Mesendoderm (in vitro differentiated cells): Measurements from ENCODE around the gene THBS1.

Source experiments
- DNase-seq: peaks from one replicate; pipeline ENCODE4 v3.0.0; 2013
- H2AK5ac ChIP-seq: 2 replicates; pipeline ENCODE4 v1.6.1; 2013; ENCODE audit warnings: low read length, inconsistent platforms
- H2BK120ac ChIP-seq: 2 replicates; pipeline ENCODE4 v1.6.1; 2013; ENCODE audit warnings: low read depth, mild to moderate bottlenecking, low read length, moderate library complexity, mixed read lengths
- H2BK15ac ChIP-seq: replicated peaks from 2 replicates; pipeline ENCODE4 v1.6.1; 2013; ENCODE audit warnings: low read depth, mild to moderate bottlenecking, moderate library complexity
- H2BK5ac ChIP-seq: 2 replicates; pipeline ENCODE4 v1.6.1; 2013; ENCODE audit warnings: low read length, inconsistent platforms
- H3K18ac ChIP-seq: 2 replicates; pipeline ENCODE4 v1.6.1; 2013; ENCODE audit warnings: mild to moderate bottlenecking, low read length, mixed read lengths
- H3K23ac ChIP-seq: one replicate; pipeline ENCODE4 v1.6.1; 2013; ENCODE audit warnings: low read length
- H3K27ac ChIP-seq: 2 replicates; pipeline ENCODE4 v1.5.1; 2013; ENCODE audit warnings: low read depth, mild to moderate bottlenecking, inconsistent platforms, low read length, moderate library complexity
- H3K27me3 ChIP-seq: 2 replicates; pipeline ENCODE4 v1.6.1; 2013; ENCODE audit warnings: low read length, control low read depth, mild to moderate bottlenecking, inconsistent platforms; ENCODE audit not compliant: insufficient read depth, poor library complexity
- H3K36me3 ChIP-seq: 2 replicates; pipeline ENCODE4 v1.6.1; 2013; ENCODE audit warnings: low read length, inconsistent platforms; ENCODE audit not compliant: control insufficient read depth, insufficient read depth
- H3K4ac ChIP-seq: one replicate; pipeline ENCODE4 v1.6.1; 2013; ENCODE audit warnings: low read depth, mild to moderate bottlenecking, low read length, moderate library complexity
- H3K4me1 ChIP-seq: 2 replicates; pipeline ENCODE4 v1.6.1; 2013; ENCODE audit warnings: low read depth, low read length, inconsistent platforms; ENCODE audit not compliant: control insufficient read depth
- H3K4me2 ChIP-seq: 2 replicates; pipeline ENCODE4 v1.6.1; 2013; ENCODE audit warnings: low read length
- H3K4me3 ChIP-seq: 2 replicates; pipeline ENCODE4 v1.5.1; 2013; ENCODE audit warnings: mild to moderate bottlenecking, low read length
- H3K56ac ChIP-seq: one replicate; pipeline ENCODE4 v1.6.1; 2013; ENCODE audit warnings: low read length
- H3K79me1 ChIP-seq: 2 replicates; pipeline ENCODE4 v1.6.1; 2013; ENCODE audit warnings: low read length, inconsistent platforms
- H3K79me2 ChIP-seq: 2 replicates; pipeline ENCODE4 v1.6.1; 2013; ENCODE audit warnings: mild to moderate bottlenecking, low read length; ENCODE audit not compliant: control insufficient read depth, insufficient read depth
- H3K9ac ChIP-seq: 2 replicates; pipeline ENCODE4 v1.6.1; 2013; ENCODE audit warnings: low read length, inconsistent platforms
- H4K5ac ChIP-seq: one replicate; pipeline ENCODE4 v1.6.1; 2013; ENCODE audit warnings: low read length
- H4K8ac ChIP-seq: one replicate; pipeline ENCODE4 v1.6.1; 2013; ENCODE audit warnings: low read depth, mild to moderate bottlenecking, control low read depth, low read length, moderate library complexity
- WGBS: extraction: QIAGEN DNeasy Blood & Tissue Kit; methylation state at CpG from one replicate; pipeline ENCODE4 v1.1.7; 2013; ENCODE audit warnings: low lambda C conversion rate, missing lambda C conversion rate; ENCODE audit not compliant: insufficient coverage; ENCODE audit errors: extremely low coverage; 5-methylcytosine and 5-hydroxymethylcytosine counted together

Gene THBS1

DNA sequence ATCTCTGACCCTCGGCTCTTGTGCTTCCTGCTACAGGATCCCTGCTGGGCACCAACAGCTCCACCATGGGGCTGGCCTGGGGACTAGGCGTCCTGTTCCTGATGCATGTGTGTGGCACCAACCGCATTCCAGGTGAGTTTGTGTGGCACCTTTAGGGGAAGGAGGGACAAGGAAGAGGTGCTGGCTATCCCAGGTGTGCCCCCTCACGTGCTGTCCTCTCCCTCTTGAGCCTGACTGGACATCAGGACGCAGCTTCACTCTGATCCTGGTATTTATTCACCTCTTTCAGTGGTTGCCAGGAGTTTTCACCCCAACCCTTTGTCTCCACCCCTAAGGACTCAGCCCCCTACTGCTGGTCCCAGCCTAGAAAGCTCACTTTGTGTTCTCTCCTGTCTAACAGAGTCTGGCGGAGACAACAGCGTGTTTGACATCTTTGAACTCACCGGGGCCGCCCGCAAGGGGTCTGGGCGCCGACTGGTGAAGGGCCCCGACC, 960 bp downstream of the THBS1 start:
- Histone ChIP-seq H2BK5ac (no peak overlapping the region), H3K4me1 (peaks cover 3% of the 10 kb centered on the region), H4K5ac (no peak overlapping the region), H3K27ac (no peak overlapping the region), H3K79me1 (peaks cover 3% of the 10 kb centered on the region), H3K27me3 (no peaks in the 10 kb centered on the region), H3K4ac (no peak overlapping the region), H3K4me2 (peak overlapping the region; percentile 83), H3K18ac (no peak overlapping the region), H3K4me3 (no peak overlapping the region), H3K36me3 (peaks cover 2% of the 10 kb centered on the region), H3K79me2 (peaks cover 16% of the 10 kb centered on the region), H4K8ac (no peak overlapping the region), H3K9ac (peak overlapping the region; percentile 4), H2BK15ac (no peak overlapping the region), H3K56ac (peak overlapping the region; percentile 84), H2AK5ac (no peak overlapping the region), H2BK120ac (no peak overlapping the region), H3K23ac (no peak overlapping the region)
- DNase-seq, result peak; percentile 83
- no CpG with 5 or more reads among the region's 13 CpGs for WGBS

DNA sequence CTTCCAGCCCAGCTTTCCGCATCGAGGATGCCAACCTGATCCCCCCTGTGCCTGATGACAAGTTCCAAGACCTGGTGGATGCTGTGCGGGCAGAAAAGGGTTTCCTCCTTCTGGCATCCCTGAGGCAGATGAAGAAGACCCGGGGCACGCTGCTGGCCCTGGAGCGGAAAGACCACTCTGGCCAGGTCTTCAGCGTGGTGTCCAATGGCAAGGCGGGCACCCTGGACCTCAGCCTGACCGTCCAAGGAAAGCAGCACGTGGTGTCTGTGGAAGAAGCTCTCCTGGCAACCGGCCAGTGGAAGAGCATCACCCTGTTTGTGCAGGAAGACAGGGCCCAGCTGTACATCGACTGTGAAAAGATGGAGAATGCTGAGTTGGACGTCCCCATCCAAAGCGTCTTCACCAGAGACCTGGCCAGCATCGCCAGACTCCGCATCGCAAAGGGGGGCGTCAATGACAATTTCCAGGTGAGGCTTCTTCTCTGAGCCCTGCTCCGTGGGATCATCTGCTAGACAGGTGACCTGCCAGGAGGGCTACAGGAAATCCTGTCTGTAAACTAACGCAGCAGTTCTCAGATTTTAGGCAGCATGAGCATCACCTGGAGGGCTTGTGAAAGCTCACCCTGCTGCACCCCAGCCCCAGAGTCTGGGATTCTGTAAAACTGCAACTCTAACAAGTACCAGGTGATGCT, 1.6 kb downstream of the THBS1 start:
- no peak overlapping the region for H2AK5ac ChIP-seq
- no peak overlapping the region for H4K5ac ChIP-seq
- peaks cover 3% of the 10 kb centered on the region for H3K4me1 ChIP-seq
- peaks cover 2% of the 10 kb centered on the region for H3K36me3 ChIP-seq
- no peak overlapping the region for H3K18ac ChIP-seq
- H3K27me3 ChIP-seq, result no peaks in the 10 kb centered on the region
- no CpG with 5 or more reads among the region's 20 CpGs for WGBS
- H3K79me1 ChIP-seq, result peaks cover 3% of the 10 kb centered on the region
- no peak overlapping the region for H2BK5ac ChIP-seq
- no peak overlapping the region for H3K4me3 ChIP-seq
- no peak overlapping the region for H3K56ac ChIP-seq
- H3K79me2 ChIP-seq, result peaks cover 16% of the 10 kb centered on the region
- no peak overlapping the region for H3K4me2 ChIP-seq
- H4K8ac ChIP-seq, result no peak overlapping the region
- no peak overlapping the region for H2BK15ac ChIP-seq
- H3K23ac ChIP-seq, result no peak overlapping the region
- H3K4ac ChIP-seq, result no peak overlapping the region
- no peak overlapping the region for H3K27ac ChIP-seq
- H2BK120ac ChIP-seq, result no peak overlapping the region
- DNase-seq, result no peak
- H3K9ac ChIP-seq, result no peak overlapping the region

DNA sequence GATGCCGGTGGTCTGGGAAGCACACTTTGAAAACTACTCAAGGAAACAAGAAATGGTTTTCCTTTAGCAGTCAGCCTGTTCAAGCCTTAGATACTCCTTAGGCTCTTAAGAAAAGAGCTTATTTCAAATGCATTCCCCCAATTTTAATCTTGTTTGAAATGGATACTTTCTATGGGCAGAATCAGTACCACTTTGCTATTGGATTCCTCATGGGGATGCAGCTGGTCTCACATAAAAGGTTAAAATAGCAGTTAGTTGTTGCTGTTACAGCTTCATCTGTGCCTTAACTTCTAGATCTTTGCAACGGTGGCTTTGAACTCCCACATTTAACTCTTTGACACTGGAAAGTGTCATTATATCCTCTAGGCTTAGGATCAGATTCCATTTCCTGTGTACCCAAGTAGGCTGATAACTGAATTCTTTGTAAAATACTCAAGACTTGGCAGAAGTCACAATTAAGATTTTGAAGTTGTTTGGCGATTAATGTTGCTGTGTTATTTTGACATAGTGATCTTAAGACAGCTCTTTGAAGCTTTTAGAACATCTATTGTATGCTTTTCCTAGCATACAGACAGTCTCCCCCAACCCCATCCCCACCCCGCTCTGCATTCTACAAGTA, 2.2 kb downstream of the THBS1 start:
- Histone ChIP-seq H2AK5ac (no peak overlapping the region), H3K27me3 (no peaks in the 10 kb centered on the region), H3K56ac (peak overlapping the region; percentile 43), H3K4me2 (no peak overlapping the region), H2BK15ac (no peak overlapping the region), H4K5ac (no peak overlapping the region), H3K36me3 (peaks cover 2% of the 10 kb centered on the region), H3K79me2 (peaks cover 16% of the 10 kb centered on the region), H3K18ac (no peak overlapping the region), H3K4me1 (peaks cover 3% of the 10 kb centered on the region), H3K4ac (no peak overlapping the region), H4K8ac (no peak overlapping the region), H2BK120ac (no peak overlapping the region), H3K23ac (no peak overlapping the region), H3K79me1 (peaks cover 3% of the 10 kb centered on the region), H3K4me3 (no peak overlapping the region), H3K9ac (no peak overlapping the region), H2BK5ac (no peak overlapping the region), H3K27ac (no peak overlapping the region)
- DNase-seq, result no peak
- WGBS, result no CpG with 5 or more reads among the region's 4 CpGs

DNA sequence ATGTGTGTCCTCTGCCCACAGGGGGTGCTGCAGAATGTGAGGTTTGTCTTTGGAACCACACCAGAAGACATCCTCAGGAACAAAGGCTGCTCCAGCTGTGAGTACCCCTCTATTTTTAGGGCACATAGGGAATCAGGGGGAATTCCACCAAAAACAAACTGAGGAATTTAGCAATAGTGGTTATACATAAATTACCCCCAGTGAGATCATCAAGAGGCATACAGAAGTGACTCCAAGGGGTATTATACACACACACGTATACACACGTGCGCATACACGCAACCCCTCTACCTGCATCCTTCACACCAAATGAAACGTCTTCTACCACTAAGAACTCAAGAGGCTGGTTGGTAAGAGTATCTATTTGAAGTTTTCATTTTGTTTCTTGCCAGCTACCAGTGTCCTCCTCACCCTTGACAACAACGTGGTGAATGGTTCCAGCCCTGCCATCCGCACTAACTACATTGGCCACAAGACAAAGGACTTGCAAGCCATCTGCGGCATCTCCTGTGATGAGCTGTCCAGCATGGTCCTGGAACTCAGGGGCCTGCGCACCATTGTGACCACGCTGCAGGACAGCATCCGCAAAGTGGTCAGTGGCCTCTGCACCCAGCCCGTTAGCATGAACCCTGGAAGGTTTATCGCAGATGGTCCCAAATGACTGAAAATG, 2.9 kb downstream of the THBS1 start:
- peak; percentile 72 for DNase-seq

DNA sequence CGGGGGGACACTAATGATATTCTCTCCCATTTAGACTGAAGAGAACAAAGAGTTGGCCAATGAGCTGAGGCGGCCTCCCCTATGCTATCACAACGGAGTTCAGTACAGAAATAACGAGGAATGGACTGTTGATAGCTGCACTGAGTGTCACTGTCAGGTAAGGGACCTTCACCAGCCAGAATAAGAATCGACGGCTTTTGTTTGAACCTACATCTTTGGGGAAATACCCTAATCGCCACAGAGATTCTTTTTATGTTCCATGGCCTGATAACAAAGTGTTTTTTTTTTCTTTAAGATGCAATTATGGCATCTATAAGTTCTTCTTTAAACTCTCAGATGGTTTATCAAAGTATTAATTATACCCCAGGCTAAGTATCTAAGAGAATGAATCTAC, 3.4 kb downstream of the THBS1 start:
- Histone ChIP-seq H2BK120ac (no peak overlapping the region), H3K4me3 (no peak overlapping the region), H3K4ac (no peak overlapping the region), H4K8ac (no peak overlapping the region), H3K4me2 (no peak overlapping the region), H3K79me1 (peaks cover 3% of the 10 kb centered on the region), H3K4me1 (peaks cover 3% of the 10 kb centered on the region), H3K9ac (no peak overlapping the region), H2BK15ac (no peak overlapping the region), H2BK5ac (no peak overlapping the region), H3K36me3 (peaks cover 8% of the 10 kb centered on the region), H3K56ac (no peak overlapping the region), H2AK5ac (no peak overlapping the region), H4K5ac (no peak overlapping the region), H3K18ac (no peak overlapping the region), H3K23ac (no peak overlapping the region), H3K27me3 (no peaks in the 10 kb centered on the region), H3K79me2 (peaks cover 16% of the 10 kb centered on the region), H3K27ac (no peak overlapping the region)
- no CpG with 5 or more reads among the region's 7 CpGs for WGBS
- DNase-seq, result no peak

More for the DNA sequence above, 2.9 kb downstream of the THBS1 start:
- H2AK5ac ChIP-seq, result no peak overlapping the region
- H3K23ac ChIP-seq, result no peak overlapping the region
- no peak overlapping the region for H3K4me2 ChIP-seq
- no peak overlapping the region for H4K8ac ChIP-seq
- H4K5ac ChIP-seq, result no peak overlapping the region
- no peak overlapping the region for H2BK15ac ChIP-seq
- H3K4me3 ChIP-seq, result no peak overlapping the region
- H3K4me1 ChIP-seq, result peaks cover 3% of the 10 kb centered on the region
- no peak overlapping the region for H3K27ac ChIP-seq
- no peaks in the 10 kb centered on the region for H3K27me3 ChIP-seq
- peaks cover 5% of the 10 kb centered on the region for H3K36me3 ChIP-seq
- H3K18ac ChIP-seq, result no peak overlapping the region
- H2BK120ac ChIP-seq, result no peak overlapping the region
- no peak overlapping the region for H3K56ac ChIP-seq
- H3K79me2 ChIP-seq, result peaks cover 16% of the 10 kb centered on the region
- peaks cover 3% of the 10 kb centered on the region for H3K79me1 ChIP-seq
- no CpG with 5 or more reads among the region's 13 CpGs for WGBS
- H3K4ac ChIP-seq, result no peak overlapping the region
- H3K9ac ChIP-seq, result no peak overlapping the region
- H2BK5ac ChIP-seq, result no peak overlapping the region
